ENCODE results near the gene RAB3A. TPM values are rescaled to one million over a fixed set of nuclear protein-coding genes. Genes with fewer than 3 reads are reported as not detected.
"Not testable (repeated sequence)": the region's sequence is repeated elsewhere in the genome, so short reads cannot be mapped to it uniquely, and the experiment has no call there.

Gene RAB3A
- total RNA-seq, 1 experiment from 2014 or later: 10.6 TPM

DNA sequence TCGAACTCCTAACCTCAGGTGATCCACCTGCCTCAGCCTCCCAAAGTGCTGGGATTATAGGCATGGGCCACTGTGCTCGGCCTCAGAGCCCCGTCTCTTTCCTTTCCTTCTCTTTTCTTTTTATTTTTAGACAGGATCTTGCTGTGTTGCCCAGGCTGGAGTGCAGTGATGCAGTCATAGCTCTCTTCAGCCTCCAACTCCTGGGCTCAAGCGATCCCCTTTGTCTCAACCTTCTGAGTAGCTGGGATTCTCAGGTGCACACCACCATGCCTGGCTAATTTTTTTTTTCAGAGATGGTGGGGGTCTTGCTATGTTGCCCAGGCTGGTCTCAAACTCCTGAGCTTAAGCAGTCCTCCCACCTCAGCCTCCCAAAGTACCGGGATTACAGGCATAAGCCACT lies 6.1 kb upstream of the RAB3A start:
- H3K9me3 ChIP-seq (ENCODE audit: control insufficient read depth in 1 of 2, insufficient read depth in 1 of 2, low read depth in 1 of 2, low read length in 2 of 2); H4K20me1 ChIP-seq (ENCODE audit: insufficient read depth); DNase-seq (ENCODE audit: low read depth, low spot score): not testable (repeated sequence)

DNA sequence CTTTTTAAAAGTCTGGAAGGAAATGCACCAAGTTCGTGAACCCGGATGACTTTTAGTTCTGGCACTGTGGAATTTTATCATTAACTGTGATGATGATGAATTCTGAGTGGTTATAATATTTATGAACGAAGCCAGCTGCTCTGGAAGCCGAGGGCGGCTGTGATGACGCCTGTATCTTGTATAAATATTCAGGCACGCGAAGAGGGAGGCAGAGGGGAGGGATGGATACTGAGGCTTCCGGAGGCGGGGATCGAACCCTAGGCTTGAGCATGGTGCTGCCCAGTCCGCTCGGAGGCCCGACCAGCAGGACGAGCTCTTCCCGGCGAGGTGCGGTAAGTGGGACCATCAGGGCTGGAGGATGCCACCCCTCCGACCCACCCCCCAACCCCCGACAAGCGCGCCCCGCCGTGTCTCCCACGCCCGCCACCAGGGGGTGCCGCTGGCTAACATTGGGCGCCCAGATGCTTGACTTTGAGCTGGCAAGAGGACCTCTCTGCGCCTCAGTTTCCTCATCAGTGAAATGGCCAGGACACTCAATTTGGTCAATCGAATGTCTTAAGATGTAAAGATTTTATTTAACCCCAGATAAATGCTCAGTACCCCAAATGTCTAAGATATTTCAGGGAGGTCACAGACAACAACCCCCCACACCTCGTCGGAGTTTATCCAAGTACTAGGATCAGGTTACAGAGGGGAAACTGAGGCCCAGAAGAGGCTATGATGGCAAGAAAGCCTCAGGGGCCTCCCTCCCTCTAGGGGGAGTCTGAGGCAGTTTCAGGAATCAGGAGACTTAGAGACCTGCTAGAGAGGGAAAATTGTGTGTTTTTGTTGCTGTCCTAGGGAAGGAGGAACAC lies 4.5 kb upstream of the RAB3A start:
- ATAC-seq (no peak), DNase-seq (ENCODE audit: low read depth, low spot score) (no peak)
- Histone ChIP-seq H3K4me3 (replicated peaks in 1 of 2; ENCODE audit: low read depth in 1 of 2, low read length in 2 of 2) (peak overlapping the region; percentile 19 to 23), H4K20me1 (ENCODE audit: insufficient read depth) (no peaks in the 10 kb centered on the region), H3K4me2 (ENCODE audit: low read length) (peak overlapping the region; percentile 68), H3K9me3 (ENCODE audit: control insufficient read depth in 1 of 2, insufficient read depth in 1 of 2, low read depth in 1 of 2, low read length in 2 of 2) (no peaks in the 10 kb centered on the region), H2AFZ (ENCODE audit: low read depth, low read length, poor library complexity, severe bottlenecking) (peak overlapping the region; percentile 77), H3K9ac (ENCODE audit: low read length) (peak overlapping the region; percentile 24; the same call in 1 of the 2 replicates), H3K27ac (ENCODE audit: low read depth, low read length) (no peak overlapping the region), H3K4me1 (ENCODE audit: control insufficient read depth in 1 of 2, insufficient read depth in 2 of 2, low read length in 2 of 2) (peaks cover 10 to 23% of the 10 kb centered on the region in 2 experiments), H3K9me2 (ENCODE audit: insufficient read depth) (no peaks in the 10 kb centered on the region), H3K27me3 (ENCODE audit: insufficient read depth, low read length) (no peaks in the 10 kb centered on the region), H3K36me3 (ENCODE audit: control insufficient read depth in 1 of 2, insufficient read depth in 2 of 2, low read length in 2 of 2) (no peaks in the 10 kb centered on the region), H3K79me2 (ENCODE audit: insufficient read depth, low read length) (peaks cover 1% of the 10 kb centered on the region; the same call in 1 of the 2 replicates)
- no TSS peak for BruUV-seq (replicated peaks)
- POLR2A ChIA-PET: interaction anchor here (0.6 to 1.4 kb wide), 7 partner anchors 12 to 174 kb away, joined by 3 to 6 read pairs (median 3); partner anchors contain the start of gene MPV17L2
- intact Hi-C loops (cut with micrococcal nuclease): loop anchor here (1.0 to 10.0 kb wide), 2 partner anchors 43 to 116 kb away; partner anchors contain the start of gene LSM4
- TF ChIP-seq JUND (IDR thresholded peaks at IDR 0.05) (no peak), RAD21 (IDR thresholded peaks at IDR 0.05; ENCODE audit: low read depth) (peak; percentile 81), EZH2 (IDR thresholded peaks at IDR 0.05) (no peak)
- TF ChIP-seq, protein P1, sequence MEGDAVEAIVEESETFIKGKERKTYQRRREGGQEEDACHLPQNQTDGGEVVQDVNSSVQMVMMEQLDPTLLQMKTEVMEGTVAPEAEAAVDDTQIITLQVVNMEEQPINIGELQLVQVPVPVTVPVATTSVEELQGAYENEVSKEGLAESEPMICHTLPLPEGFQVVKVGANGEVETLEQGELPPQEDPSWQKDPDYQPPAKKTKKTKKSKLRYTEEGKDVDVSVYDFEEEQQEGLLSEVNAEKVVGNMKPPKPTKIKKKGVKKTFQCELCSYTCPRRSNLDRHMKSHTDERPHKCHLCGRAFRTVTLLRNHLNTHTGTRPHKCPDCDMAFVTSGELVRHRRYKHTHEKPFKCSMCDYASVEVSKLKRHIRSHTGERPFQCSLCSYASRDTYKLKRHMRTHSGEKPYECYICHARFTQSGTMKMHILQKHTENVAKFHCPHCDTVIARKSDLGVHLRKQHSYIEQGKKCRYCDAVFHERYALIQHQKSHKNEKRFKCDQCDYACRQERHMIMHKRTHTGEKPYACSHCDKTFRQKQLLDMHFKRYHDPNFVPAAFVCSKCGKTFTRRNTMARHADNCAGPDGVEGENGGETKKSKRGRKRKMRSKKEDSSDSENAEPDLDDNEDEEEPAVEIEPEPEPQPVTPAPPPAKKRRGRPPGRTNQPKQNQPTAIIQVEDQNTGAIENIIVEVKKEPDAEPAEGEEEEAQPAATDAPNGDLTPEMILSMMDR (IDR thresholded peaks at IDR 0.05 in 2 of 3, conservative IDR thresholded peaks at IDR 0.05 in 1 of 3; ENCODE audit: borderline replicate concordance in 1 of 3, insufficient read depth in 1 of 3, low read depth in 2 of 3, low read length in 2 of 3): peak; percentile 55 to 79 (median 63); a peak in 5 of 6 replicates
- CTCF ChIA-PET: interaction anchor here (0.6 to 5.9 kb wide), 11 partner anchors 12 to 1274 kb away, joined by 3 to 106 read pairs (median 6); partner anchors contain the start of gene SSBP4
- RAD21 ChIA-PET (ENCODE audit: low non-redundant PET in 1 of 2, low total read pairs in 2 of 2, uncharacterized antibody in 2 of 2, unreplicated experiment in 2 of 2): interaction anchor here (0.6 to 2.0 kb wide), 6 partner anchors 17 to 138 kb away, joined by 3 to 11 read pairs (median 4); no protein-coding TSS in a partner anchor

More for the DNA sequence above, 6.1 kb upstream of the RAB3A start:
- peaks cover 13 to 32% of the 10 kb centered on the region in 2 experiments for H3K4me1 ChIP-seq (ENCODE audit: control insufficient read depth in 1 of 2, insufficient read depth in 2 of 2, low read length in 2 of 2)
- H3K4me2 ChIP-seq (ENCODE audit: low read length); H2AFZ ChIP-seq (ENCODE audit: low read depth, low read length, poor library complexity, severe bottlenecking); H3K27me3 ChIP-seq (ENCODE audit: insufficient read depth, low read length); H3K27ac ChIP-seq (ENCODE audit: low read depth, low read length); H3K36me3 ChIP-seq (ENCODE audit: control insufficient read depth in 1 of 2, insufficient read depth in 2 of 2, low read length in 2 of 2); H3K79me2 ChIP-seq (ENCODE audit: insufficient read depth, low read length); H3K9ac ChIP-seq (ENCODE audit: low read length); BruUV-seq (replicated peaks); H3K4me3 ChIP-seq (replicated peaks in 1 of 2; ENCODE audit: low read depth in 1 of 2, low read length in 2 of 2); ATAC-seq; H3K9me2 ChIP-seq (ENCODE audit: insufficient read depth): not testable (repeated sequence)
- intact Hi-C loops (cut with micrococcal nuclease): loop anchor here (10.0 kb wide), 1 partner anchor 115 kb away; the partner anchor contains the start of gene LSM4
- RAD21 ChIA-PET (ENCODE audit: low non-redundant PET in 1 of 2, low total read pairs in 2 of 2, uncharacterized antibody in 2 of 2, unreplicated experiment in 2 of 2): interaction anchor here in 1 of 2 experiments (0.7 kb wide), 1 partner anchor 34 kb away, joined by 4 read pairs; no protein-coding TSS in a partner anchor
- CTCF ChIA-PET: interaction anchor here (1.1 to 2.2 kb wide), 2 partner anchors 14 to 42 kb away, joined by 3 to 8 read pairs; no protein-coding TSS in a partner anchor
- POLR2A ChIA-PET: interaction anchor here (1.6 kb wide), 1 partner anchor 14 kb away, joined by 5 read pairs; no protein-coding TSS in a partner anchor
